Uterus (tissue), 2 donors: ENCODE data around the gene AP1M2.

ENCODE experiments used
- POLR2A ChIP-seq, 2 donors: fragments of 450-650 bp; IDR thresholded peaks; one replicate each; pipeline ENCODE4 v1.6.1; 2016; ENCODE audit warnings: antibody characterized with exemption in 2 of 2, mild to moderate bottlenecking in 1 of 2, moderate library complexity in 1 of 2
- TF ChIP-seq, protein P1 (sequence below), 4 experiments: fragments of 200-600 bp in 2 of 4; fragments of 450-650 bp in 2 of 4; sonication (generic) in 2 of 4; IDR thresholded peaks; one replicate each; pipeline ENCODE4 v1.5.1; 2016 to 2019; ENCODE audit warnings: antibody characterized with exemption in 4 of 4, mild to moderate bottlenecking in 2 of 4, moderate library complexity in 1 of 4

DNA sequence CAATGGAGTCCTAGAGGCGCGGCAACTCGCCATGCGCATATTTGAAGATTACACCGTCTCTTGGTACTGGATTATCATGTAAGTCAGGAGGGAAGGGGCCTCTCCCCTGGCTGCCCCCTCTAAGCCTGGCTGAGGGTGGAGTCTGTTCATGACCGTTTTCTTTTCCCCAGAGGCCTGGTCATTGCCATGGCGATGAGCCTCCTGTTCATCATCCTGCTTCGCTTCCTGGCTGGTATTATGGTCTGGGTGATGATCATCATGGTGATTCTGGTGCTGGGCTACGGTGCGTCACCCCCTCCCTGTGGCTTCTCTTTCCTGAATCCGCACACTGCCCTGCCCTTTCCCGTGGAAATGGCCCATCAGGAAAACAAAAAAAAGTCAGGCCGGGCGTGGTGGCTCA lies 44.8 kb upstream of the AP1M2 start:
- TF ChIP-seq, protein P1, sequence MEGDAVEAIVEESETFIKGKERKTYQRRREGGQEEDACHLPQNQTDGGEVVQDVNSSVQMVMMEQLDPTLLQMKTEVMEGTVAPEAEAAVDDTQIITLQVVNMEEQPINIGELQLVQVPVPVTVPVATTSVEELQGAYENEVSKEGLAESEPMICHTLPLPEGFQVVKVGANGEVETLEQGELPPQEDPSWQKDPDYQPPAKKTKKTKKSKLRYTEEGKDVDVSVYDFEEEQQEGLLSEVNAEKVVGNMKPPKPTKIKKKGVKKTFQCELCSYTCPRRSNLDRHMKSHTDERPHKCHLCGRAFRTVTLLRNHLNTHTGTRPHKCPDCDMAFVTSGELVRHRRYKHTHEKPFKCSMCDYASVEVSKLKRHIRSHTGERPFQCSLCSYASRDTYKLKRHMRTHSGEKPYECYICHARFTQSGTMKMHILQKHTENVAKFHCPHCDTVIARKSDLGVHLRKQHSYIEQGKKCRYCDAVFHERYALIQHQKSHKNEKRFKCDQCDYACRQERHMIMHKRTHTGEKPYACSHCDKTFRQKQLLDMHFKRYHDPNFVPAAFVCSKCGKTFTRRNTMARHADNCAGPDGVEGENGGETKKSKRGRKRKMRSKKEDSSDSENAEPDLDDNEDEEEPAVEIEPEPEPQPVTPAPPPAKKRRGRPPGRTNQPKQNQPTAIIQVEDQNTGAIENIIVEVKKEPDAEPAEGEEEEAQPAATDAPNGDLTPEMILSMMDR (IDR thresholded peaks at IDR 0.05) = no peak
- no peak for TF ChIP-seq POLR2A (IDR thresholded peaks at IDR 0.05)
